Activated effector memory CD4-positive, alpha-beta T cell treated with anti-CD3 and anti-CD28 coated beads, Interleukin-2, amount 50 U/mL, for 16 hours (primary cell): ENCODE data around the gene ZNF674.
A peak's percentile ranks its signal among the peaks of the same experiment; 100 is the strongest.
"Not testable (repeated sequence)": the region's sequence is repeated elsewhere in the genome, so short reads cannot be mapped to it uniquely, and the experiment has no call there.

Experiments used
- DNase-seq: peaks from one replicate; pipeline ENCODE4 v3.0.0-alpha.2; 2020

Gene ZNF674

DNA sequence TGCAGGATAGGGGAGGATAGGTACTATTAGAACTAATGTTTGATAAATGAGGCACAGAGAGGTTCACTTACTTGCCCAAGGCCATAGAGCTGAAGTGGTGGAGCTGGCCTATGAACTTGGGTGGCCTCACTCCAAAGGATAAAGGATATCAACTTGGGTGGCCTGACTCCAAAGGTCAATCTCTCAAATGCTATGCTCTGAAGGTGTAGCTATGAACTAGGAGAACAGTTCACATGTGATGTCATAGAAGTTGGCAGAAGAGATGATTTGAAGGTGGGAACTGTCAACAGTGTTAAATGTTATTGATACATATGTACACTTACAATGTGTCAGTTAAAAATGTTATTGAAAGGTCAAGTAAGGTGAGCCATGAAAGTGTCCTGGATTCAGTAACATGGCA, 22.2 kb upstream of the ZNF674 start:
- DNase-seq: no peak

- no peak for DNase-seq
Observed at GRCh38 chrX:46561824-46562657, 16.8 kb upstream of the ZNF674 start.

GRCh38 chrX:46559062-46559461, 13.8 kb upstream of the ZNF674 start:
- DNase-seq: no peak

GRCh38 chrX:46554942-46555341, 9.7 kb upstream of the ZNF674 start:
- no peak for DNase-seq

- no peak for DNase-seq
Observed at GRCh38 chrX:46553935-46554334, 8.7 kb upstream of the ZNF674 start.

GRCh38 chrX:46551494-46552128, 6.4 kb upstream of the ZNF674 start:
- no peak for DNase-seq

DNA sequence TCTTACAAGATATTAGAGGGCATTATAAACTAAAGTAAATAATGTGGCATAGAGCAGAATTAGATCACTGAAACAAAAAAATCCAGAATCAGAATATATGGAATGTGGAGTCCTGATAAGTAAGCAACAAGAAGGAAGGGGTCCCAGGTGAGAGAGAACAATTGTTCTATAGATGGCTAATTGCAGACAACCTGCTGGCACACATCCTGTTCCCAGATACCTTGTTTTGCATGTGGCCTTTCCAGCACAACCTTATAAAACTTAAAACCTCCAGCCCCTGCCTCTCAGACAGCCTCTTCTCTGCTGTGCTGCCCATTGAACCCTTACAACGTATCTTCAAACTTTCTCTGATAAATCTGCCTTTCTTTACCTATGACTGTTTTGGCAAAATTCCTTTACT, 4.7 kb upstream of the ZNF674 start:
- DNase-seq: no peak

- DNase-seq: no peak
Observed at GRCh38 chrX:46547857-46548256, 2.6 kb upstream of the ZNF674 start.

- DNase-seq: not testable (repeated sequence)
Observed at GRCh38 chrX:46544527-46544926, 694 bp downstream of the ZNF674 start.

DNA sequence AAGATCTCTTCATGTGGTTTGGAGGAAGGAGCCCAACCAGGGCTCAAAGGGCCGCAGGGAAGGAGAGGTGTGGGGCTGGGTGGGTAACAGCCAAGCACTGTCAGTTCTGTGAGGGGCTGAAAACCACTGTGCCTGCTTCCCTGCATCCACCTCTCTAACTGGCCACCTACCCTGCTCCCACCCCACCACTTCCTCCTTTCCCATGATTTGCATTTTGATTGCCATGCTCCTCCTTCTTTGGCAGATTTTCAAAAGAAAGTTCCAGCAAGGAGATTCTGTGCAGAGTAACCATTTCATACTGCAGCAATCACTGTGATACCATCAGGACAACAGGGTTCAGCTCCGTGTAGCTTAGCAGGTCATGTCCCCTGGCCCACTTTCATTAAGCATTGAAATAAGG, 1.8 kb downstream of the ZNF674 start:
- DNase-seq: no peak

- DNase-seq: no peak
Observed at GRCh38 chrX:46531442-46531841, 13.8 kb downstream of the ZNF674 start.

GRCh38 chrX:46530404-46530908, 14.8 kb downstream of the ZNF674 start:
- not testable (repeated sequence) for DNase-seq

DNA sequence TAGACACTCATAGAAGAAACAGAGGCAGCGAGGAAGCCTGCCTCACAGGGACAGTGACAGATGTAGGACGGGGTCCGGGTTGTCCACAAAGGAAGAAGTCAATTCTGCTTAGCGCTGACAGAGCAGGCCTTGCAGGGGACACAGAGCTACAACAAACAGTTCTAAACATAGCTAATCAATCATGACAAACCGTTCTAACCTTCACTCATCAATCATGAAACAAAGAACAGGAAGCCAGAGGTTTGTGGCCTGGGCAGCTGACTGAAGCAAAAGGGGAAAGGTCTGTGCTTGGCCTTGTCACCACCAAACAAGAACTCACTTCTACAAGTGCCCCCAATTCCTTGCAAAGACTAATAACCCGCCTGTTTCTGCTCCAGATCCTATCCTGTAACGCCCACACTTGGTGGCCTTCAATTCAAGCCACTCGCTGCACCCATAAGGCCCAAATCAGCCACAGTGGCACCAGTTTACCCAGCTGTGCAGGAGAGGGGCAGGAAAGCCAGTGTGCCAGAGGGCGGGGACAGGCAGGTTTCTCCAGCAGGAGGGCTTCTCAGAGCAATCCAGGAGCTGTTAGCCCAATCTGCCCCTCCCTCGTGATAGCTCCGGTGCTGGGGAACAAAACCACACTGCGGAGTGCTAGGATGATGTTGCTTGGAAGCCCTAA, 15.3 kb downstream of the ZNF674 start:
- not testable (repeated sequence) for DNase-seq

- not testable (repeated sequence) for DNase-seq
Observed at GRCh38 chrX:46528640-46529039, 16.6 kb downstream of the ZNF674 start.

GRCh38 chrX:46506076-46506475, 39.1 kb downstream of the ZNF674 start:
- DNase-seq: no peak

DNA sequence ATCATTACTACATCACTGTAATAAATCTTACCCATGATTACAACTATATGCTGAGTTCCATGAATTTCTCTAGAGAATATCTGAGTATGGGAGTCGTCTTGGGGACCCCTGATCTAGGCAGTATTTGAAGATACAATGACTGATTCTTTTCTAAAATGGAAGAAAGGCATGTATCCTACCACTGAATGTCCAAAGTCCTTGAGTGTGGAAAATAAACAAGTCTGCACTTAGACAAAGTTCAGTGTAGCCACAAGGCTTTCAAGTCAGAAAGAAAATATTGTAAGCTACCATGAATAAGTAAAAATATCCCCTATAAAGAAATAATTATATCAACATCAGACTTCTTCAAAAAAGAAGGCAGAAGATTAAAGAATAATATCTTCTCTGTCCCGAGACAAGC, 42.4 kb downstream of the ZNF674 start:
- DNase-seq: no peak

- DNase-seq: no peak
Observed at GRCh38 chrX:46500054-46500453, 45.2 kb downstream of the ZNF674 start.

- no peak for DNase-seq
Observed at GRCh38 chrX:46488712-46489111, 56.5 kb downstream of the ZNF674 start.

DNA sequence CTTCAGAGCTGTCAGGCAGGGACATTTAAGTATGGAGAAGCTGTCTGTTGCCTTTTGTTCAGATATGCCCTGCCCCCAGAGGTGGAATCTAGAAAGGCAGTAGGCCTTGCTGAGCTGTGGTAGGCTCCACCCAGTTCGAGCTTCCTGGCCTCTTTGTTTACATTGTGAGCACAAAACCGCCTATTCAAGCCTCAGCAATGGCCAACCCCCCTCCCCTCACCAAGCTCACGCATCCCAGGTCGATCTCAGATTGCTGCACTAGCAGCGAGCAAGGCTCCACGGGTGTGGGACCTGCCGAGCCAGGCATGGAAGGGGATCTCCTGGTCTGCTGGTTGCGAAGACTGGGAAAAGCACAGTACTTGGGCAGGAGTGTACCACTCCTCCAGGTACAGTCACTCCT, 59.3 kb downstream of the ZNF674 start:
- DNase-seq: peak; percentile 63

GRCh38 chrX:46478634-46479033, 66.6 kb downstream of the ZNF674 start:
- not testable (repeated sequence) for DNase-seq

DNA sequence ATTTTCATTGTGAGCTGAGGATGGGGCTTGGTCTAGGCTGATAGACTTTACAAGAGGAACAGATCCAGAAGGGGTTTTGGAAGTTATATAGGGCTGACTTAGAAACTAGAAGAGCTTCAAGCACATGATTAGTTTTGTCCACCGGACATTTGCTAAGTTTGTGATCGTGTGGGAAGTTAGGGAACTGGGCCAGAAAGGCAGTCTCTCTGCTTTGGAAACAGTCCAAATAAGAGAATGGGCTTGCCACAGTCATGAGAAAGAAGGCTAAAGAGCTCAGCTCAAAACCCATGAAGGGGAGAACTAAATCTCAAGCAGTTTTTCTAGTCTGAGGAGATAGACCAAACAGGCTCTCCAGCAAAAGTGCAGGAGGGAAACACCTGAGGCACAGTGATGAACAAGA, 67.8 kb downstream of the ZNF674 start:
- DNase-seq: no peak

DNA sequence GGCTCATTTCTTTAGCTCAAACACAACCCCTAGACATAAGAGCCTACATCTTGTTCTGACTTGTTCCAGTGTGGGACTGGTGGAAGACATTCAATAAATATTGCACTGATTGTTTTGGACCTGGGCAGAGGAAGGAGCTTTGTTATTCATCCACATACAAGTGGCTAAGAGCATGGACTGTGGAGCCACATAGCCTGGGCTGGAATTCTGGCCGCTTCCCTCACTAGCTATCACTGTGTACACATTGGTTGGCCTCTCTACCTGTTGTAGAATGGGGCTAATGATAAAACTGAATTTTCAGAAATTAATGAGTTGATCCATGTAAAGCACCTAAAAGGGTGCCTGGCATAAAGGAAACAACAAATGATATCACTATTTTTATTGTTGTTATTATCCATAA, 80.0 kb downstream of the ZNF674 start:
- no peak for DNase-seq

DNA sequence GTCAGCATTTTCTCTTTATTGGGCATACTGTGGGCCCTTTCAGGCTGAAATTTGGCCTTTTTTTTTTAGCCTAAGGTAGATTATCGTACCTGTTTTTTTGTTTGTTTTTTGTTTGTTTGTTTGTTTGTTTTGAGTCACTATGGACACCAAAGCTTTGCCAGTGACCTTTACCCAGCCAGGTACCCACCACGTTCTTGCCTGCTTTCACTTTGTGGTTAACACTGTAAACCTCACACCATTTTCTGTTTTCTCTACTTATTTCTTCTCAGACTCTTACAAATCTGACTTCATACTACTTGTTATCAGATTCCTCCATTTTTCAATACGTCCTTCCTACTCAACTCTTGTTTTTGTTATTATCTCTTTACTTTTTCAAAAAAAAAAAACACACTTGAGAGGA, 81.5 kb downstream of the ZNF674 start:
- DNase-seq: no peak

DNA sequence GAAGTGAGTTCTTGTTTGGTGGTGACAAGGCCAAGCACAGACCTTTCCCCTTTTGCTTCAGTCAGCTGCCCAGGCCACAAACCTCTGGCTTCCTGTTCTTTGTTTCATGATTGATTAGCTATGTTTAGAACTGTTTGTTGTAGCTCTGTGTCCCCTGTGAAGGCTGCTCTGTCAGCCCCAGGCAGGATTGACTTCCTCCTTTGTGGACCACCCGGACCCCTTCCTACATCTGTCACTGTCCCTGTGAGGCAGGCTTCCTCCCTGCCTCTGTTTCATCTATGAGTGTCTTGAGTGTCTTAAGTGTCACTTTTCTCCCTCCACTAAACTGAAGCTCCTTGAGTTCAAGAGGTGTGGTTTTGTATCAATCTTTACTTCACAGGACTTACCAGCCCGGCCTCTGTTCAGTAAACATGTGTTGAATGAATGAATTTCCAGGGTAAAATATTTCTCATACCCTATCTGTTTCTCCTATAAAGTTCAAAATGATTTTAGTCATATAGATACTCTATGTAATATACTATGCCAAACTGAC, 83.5 kb downstream of the ZNF674 start:
- no peak for DNase-seq
